ENCODE measurements around the gene TMEM121B.

The TMEM121B gene

GRCh38 chr22:17083811-17084441, 37.2 kb downstream of the TMEM121B start:
- in situ Hi-C loops (cut with MboI; ENCODE audit: low pct_unique_long_range_greater_than_20kb, low sequenced_read_pairs, unreplicated experiment), result no loop called here
- DNase-seq (ENCODE audit: low spot score), result no peak
- no peak for TF ChIP-seq CTCF (IDR thresholded peaks at IDR 0.05; ENCODE audit: extremely low read depth, insufficient read depth, missing control alignments)

GRCh38 chr22:17083255-17083654, 37.9 kb downstream of the TMEM121B start:
- TF ChIP-seq CTCF (IDR thresholded peaks at IDR 0.05; ENCODE audit: extremely low read depth, insufficient read depth, missing control alignments), result no peak
- DNase-seq (ENCODE audit: low spot score), result no peak
- in situ Hi-C loops (cut with MboI; ENCODE audit: low pct_unique_long_range_greater_than_20kb, low sequenced_read_pairs, unreplicated experiment), result no loop called here

- in situ Hi-C loops (cut with MboI; ENCODE audit: low pct_unique_long_range_greater_than_20kb, low sequenced_read_pairs, unreplicated experiment), result loop anchor here (10.0 kb wide), 1 partner anchor 425 kb away; no protein-coding TSS in a partner anchor
- DNase-seq (ENCODE audit: low spot score), result no peak
- TF ChIP-seq CTCF (IDR thresholded peaks at IDR 0.05; ENCODE audit: extremely low read depth, insufficient read depth, missing control alignments), result no peak
Observed at GRCh38 chr22:17079572-17079971, 41.6 kb downstream of the TMEM121B start.

- no peak for TF ChIP-seq CTCF (IDR thresholded peaks at IDR 0.05; ENCODE audit: extremely low read depth, insufficient read depth, missing control alignments)
- in situ Hi-C loops (cut with MboI; ENCODE audit: low pct_unique_long_range_greater_than_20kb, low sequenced_read_pairs, unreplicated experiment), result loop anchor here (10.0 kb wide), 1 partner anchor 428 kb away; no protein-coding TSS in a partner anchor
- no peak for DNase-seq (ENCODE audit: low spot score)
Observed at GRCh38 chr22:17077255-17077654, 43.9 kb downstream of the TMEM121B start.

GRCh38 chr22:17074648-17075002, 46.5 kb downstream of the TMEM121B start:
- in situ Hi-C loops (cut with MboI; ENCODE audit: low pct_unique_long_range_greater_than_20kb, low sequenced_read_pairs, unreplicated experiment), result loop anchor here (10.0 kb wide), 1 partner anchor 430 kb away; no protein-coding TSS in a partner anchor
- TF ChIP-seq CTCF (IDR thresholded peaks at IDR 0.05; ENCODE audit: extremely low read depth, insufficient read depth, missing control alignments), result no peak
- DNase-seq (ENCODE audit: low spot score), result no peak

- in situ Hi-C loops (cut with MboI; ENCODE audit: low pct_unique_long_range_greater_than_20kb, low sequenced_read_pairs, unreplicated experiment), result loop anchor here (10.0 kb wide), 1 partner anchor 432 kb away; no protein-coding TSS in a partner anchor
- no peak for TF ChIP-seq CTCF (IDR thresholded peaks at IDR 0.05; ENCODE audit: extremely low read depth, insufficient read depth, missing control alignments)
Observed at GRCh38 chr22:17072877-17073276, 48.3 kb downstream of the TMEM121B start.

More at GRCh38 chr22:17072877-17073276, 48.3 kb downstream of the TMEM121B start:
- DNase-seq (ENCODE audit: low spot score), result no peak
